Posterior cingulate gyrus (tissue), 11 donors: ENCODE results near the gene BECN2.
"Not testable (repeated sequence)": the region's sequence is repeated elsewhere in the genome, so short reads cannot be mapped to it uniquely, and the experiment has no call there.

Source experiments
- DNase-seq, 10 donors: peaks; one replicate each; pipeline versions ENCODE4 v3.0.0 to v3.0.0-alpha.2; 2020 to 2021; ENCODE audit warnings: mixed read lengths in 3 of 10
- intact Hi-C: fragments of 100-400 bp; cut with DNase I; formaldehyde crosslinking; loops from one replicate; pipeline ENCODE4 v1.15.1; 2023

Gene BECN2

DNA sequence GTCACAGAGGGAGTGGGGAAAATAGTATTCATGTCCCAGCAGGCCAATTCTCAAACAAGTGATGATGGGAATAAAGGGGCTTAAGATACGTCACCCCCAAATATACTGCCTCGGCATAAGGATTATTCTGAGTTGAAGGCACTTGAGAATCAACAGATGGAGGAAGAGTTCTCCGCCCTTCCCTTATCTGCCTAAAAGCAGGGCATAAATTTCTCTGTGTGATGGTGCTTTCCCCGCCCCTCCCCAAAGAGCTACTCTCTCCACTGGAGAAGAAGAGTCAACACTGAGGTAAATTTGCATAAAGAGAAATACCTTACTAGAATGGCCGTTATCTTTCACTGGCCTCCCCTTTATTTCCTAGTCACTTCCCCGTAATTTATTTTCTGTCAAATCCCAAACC, 18.7 kb downstream of the BECN2 start:
- intact Hi-C loops = no loop called here
- no peak for DNase-seq

DNA sequence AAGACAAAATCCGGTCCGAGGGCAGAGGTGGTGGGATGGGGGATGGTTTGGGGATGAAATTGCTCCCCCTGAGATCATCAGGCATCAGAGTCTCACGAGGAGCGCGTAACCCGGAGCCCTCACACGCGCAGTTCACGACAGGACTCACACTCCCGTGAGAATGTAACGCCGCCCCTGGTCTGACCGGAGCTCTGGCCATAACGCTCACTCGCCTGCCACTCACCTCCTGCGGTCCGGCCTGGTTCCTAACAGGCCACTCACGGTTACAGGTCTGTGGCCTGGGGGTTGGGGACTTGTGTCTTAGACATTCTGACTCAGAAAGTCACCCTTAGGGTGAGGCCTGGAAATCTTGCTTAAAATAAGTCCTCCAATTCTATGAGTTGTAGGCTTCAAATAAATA, 21.5 kb downstream of the BECN2 start:
- DNase-seq = peak in 1 of 10 donors; percentile 79
- intact Hi-C loops = no loop called here

DNA sequence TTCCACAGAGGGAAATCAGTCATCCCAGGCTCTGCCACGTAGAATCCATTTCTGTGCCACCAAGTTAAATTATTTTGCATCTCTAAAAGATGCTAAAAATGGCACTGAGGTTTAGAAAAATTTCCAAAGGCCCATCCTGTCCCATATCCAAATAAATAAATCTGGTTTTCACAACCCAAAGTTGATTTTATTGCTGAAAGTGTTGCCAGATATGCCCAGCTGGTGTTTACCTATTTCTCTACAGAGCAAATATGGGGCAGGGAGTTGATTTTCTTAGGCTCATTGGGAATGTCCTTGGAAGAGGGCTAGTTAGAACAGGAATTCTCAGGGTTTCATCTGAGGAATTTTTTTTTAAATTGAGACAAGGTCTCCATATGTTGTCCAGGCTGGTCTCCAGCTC, 22.4 kb downstream of the BECN2 start:
- DNase-seq = no peak
- intact Hi-C loops = no loop called here

DNA sequence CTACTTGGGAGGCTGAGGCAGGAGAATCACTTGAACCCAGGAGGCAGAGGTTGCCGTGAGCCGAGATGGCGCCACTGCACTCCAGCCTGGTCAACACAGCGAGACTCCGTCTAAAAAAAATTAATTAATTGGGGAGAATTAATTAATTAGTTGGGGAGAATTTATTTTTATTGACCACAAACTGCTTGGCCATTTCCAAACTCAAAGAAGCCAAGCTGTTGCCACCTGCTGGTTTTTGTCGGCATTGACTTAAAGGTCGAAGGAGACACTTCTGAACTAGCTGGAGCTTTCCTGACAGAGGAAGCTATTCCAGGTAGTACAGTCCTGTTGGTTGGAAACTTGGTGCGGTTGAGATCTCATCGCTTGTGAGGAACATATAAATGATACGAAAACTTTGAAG, 28.2 kb downstream of the BECN2 start:
- DNase-seq = peak in 2 of 10 donors; percentile 13 to 19
- intact Hi-C loops = loop anchor here (1.0 kb wide), 1 partner anchor 89 kb away; no protein-coding TSS in a partner anchor

DNA sequence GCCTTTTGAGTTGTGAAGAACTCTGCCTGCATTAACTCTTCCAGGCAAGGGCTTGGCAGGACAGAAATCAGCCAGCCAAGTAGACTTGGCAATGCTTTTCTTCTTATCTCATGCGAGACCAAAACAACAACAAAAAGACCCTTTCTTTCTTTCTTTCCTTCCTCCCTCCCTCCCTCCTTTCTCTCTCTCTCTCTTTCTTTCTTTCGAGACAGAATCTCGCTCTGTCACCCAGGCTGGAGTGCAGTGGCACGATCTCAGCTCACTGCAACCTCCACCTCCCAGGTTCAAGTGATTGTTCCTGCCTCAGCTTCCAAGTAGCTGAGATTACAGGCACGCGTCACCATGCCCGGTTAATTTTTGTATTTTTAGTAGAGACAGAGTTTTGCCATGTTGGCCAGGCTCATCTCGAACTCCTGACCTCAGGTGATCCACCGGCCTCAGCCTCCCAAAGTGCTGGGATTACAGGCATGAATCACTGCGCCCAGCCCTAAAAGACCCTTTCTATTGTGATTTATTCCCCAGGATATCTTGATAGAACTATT, 30.9 kb downstream of the BECN2 start:
- intact Hi-C loops = not testable (repeated sequence)

DNA sequence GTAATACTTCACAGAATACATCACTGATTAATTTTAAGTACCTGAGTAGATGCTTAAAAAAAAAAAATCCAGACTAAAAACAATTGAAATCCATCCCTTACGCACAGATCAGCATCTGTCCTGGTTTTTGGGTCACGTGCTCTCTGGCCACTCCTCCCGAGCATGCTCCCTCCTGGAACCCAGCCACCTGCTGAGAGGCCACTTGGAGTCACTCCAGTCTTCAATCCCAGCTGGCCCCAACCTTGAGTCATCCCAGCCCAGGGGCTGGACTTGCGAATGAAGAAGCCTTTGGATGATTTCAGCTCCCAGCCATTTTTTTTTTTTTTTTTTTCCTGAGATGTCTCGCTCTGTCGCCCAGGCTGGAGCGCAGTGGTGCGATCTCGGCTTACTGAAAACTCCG, 32.5 kb downstream of the BECN2 start:
- peak in 9 of 10 donors; percentile 24 to 93 (median 69) for DNase-seq
- intact Hi-C loops = loop anchor here (10.0 kb wide), 2 partner anchors 375 to 455 kb away; partner anchors contain the start of gene KMO

More for the DNA sequence above, 30.9 kb downstream of the BECN2 start:
- DNase-seq = not testable (repeated sequence)

DNA sequence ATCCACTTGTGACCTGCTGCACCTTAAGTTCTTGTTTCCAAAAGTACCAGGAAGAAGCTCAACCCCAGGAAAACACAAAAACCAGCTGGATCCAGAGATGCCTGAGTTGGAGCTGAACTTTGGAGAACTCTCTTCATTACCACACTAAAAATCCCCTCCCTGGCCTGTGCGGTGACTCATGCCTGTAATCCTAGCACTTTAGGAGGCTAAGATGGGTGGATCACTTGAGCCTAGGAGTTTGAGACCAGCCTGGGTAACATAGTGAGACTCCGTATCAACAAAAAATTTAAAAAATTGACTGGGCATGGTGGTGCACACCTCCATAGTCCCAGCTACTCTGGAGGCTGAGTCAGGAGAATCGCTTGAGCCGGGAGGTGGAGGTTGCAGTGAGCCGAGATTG, 35.2 kb downstream of the BECN2 start:
- DNase-seq = no peak
- intact Hi-C loops = loop anchor here (10.0 kb wide), 2 partner anchors 378 to 458 kb away; partner anchors contain the start of gene KMO

DNA sequence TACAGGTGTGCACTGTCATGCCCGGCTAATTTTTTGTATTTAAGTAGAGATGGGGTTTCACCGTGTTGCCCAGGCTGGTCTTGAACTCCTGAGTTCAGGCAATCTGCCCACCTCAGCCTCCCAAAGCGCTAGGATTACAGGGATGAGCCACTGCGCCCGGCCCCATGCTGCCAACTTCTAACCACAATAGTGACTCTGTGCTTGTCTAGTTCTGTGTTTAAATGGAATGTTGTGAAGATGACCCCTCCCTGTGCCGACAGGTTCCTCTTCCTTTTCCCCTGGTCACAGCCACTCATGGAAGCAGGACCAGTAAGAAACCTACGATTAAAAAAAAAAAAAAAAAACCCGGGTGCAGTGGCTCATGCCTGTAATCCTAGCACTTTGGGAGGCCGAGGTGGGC, 36.6 kb downstream of the BECN2 start:
- intact Hi-C loops = loop anchor here (10.0 kb wide), 2 partner anchors 379 to 459 kb away; partner anchors contain the start of gene KMO
- DNase-seq = no peak

DNA sequence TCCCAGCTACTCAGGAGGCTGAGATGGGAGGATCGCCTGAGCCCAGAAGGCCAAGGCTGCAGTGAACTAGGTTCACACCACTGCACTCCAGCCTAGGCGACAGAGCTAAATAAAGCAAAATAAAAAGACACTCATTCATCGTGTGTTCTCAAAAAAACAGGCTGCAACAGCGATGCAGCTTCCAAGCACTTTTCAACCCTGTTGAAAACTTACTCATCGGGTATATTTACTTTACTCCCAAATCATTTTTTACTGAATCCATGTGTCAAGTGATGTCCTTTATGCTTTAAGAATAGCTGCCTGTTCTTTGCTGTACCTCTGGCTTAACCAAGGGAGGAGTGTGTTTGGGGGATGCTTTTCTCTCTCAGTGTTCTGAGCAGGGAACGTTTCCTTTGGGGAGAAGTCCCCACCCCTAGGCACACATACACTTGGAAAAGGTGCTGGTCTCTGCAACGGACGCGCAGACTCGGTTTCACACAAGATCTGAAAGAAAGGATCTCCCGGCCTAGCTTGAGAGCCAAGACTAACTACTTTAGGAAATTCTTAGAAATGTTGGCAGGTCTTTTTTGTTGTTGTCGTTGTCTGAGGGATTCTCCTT, 39.9 kb downstream of the BECN2 start:
- no peak for DNase-seq
- intact Hi-C loops = loop anchor here (10.0 kb wide), 2 partner anchors 383 to 463 kb away; partner anchors contain the start of gene KMO

DNA sequence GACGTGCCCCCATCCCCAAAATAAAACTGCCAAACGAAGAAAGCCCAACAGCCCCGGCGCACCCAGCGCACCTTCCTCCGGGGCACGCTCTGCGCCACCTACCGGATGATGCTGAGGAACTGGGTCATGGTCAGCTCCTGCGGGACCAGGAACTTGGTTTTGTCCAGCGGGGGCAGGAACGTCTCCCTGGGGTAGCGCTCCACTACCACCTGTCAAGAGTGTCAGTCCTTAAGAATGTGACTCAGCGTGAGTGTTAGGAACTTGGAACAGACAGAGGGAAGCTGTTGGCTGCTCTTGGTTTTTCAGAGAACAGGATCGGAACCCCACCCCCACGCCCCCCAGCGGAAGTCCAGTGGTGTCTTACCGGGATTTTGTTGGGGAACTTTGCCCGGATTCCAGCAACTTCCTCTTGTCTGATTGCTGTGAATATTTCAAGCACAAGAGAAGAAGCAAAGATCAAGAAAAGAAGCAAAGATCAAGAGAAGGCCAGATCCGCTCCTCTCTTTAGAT, 40.9 kb downstream of the BECN2 start:
- intact Hi-C loops = loop anchor here (2.0 to 10.0 kb wide), 3 partner anchors 102 to 464 kb away; partner anchors contain the start of gene KMO
- peak in 9 of 10 donors; percentile 31 to 86 (median 52) for DNase-seq

DNA sequence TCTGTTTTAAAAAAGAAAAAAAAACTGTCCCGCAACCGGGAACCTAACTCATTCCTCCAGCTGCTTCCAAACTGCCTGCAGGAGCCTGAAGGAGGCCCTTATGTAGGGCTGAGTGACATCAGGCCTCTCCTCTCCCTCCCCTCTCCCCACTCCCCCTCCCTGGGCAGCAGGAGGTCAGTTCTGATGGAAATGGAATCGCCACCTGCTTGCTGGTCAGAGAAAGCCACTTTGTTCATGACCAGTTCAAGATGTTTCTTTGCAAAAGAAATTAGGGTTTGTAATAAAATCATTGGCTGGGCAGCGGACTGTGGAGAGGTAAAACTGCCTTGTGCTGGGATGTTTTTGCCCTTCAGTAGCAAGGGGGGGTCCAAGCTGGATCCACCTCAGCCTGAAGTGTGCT, 41.5 kb downstream of the BECN2 start, which contains the start of gene MAP1LC3C:
Gene MAP1LC3C, minus strand, starts transcription at position 73 of the 400 bp plus-strand sequence. CDS start 90 bp downstream, outside the sequence.
- intact Hi-C loops = loop anchor here (2.0 to 10.0 kb wide), 3 partner anchors 102 to 464 kb away; partner anchors contain the start of gene KMO
- no peak for DNase-seq

DNA sequence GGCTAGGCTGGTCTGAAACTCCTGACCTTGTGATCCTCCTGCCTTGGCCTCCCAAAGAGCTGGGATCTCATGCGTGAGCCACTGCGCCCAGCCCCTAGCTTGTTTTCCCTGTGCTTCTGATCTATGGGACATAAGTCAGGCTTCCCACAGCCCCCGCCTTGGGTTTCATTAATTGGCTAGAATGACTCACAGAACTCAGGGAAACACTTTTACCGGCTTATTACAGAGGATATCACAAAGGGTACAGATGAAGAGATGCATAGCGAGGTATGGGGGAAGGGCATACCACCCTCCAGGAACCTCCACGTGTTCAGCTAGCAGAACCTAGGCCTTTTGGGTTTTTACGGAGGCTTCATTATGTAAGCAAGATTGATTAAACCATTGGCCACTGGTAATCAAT, 42.9 kb downstream of the BECN2 start:
- intact Hi-C loops = no loop called here
- no peak for DNase-seq

DNA sequence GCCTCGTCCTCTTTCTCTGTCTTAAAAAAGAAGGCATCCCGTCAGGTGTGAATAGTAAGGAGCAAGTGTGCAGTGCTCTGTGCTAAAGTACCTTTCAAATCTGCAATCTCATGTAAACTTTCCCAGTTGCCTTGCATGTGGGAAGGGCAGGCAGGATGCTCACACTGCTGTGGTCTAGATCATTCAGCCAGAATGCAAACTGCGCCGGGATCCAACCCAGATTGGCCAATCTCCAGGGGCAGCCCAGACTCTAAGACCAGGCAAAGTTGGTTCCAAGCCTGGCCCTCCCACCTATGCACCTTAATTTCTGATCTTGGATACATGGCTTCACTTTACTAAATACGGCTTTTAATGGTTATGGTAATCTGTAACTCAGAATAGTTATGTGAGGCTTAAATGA, 44.5 kb downstream of the BECN2 start:
- peak in 1 of 10 donors; percentile 45 for DNase-seq
- intact Hi-C loops = no loop called here

DNA sequence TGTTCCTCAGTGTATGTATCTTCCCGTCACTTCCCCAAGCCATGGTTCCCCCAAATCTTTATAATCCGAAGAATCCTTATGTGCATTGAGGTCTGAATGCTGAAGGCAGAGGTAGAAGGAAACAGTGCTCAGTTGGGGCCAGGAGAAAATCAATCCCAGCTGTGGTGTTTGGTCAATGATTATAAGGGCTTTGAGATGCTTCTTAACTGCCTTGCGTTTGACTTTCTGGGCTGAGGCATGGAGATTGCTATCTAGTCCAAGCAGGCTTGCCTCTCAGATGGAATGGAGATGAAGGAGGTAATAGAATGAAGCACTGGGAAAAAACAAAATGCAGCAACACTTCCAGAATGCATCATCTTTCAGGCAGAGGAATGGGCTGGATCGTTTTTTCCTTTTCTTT, 44.9 kb downstream of the BECN2 start:
- no peak for DNase-seq
- intact Hi-C loops = no loop called here

DNA sequence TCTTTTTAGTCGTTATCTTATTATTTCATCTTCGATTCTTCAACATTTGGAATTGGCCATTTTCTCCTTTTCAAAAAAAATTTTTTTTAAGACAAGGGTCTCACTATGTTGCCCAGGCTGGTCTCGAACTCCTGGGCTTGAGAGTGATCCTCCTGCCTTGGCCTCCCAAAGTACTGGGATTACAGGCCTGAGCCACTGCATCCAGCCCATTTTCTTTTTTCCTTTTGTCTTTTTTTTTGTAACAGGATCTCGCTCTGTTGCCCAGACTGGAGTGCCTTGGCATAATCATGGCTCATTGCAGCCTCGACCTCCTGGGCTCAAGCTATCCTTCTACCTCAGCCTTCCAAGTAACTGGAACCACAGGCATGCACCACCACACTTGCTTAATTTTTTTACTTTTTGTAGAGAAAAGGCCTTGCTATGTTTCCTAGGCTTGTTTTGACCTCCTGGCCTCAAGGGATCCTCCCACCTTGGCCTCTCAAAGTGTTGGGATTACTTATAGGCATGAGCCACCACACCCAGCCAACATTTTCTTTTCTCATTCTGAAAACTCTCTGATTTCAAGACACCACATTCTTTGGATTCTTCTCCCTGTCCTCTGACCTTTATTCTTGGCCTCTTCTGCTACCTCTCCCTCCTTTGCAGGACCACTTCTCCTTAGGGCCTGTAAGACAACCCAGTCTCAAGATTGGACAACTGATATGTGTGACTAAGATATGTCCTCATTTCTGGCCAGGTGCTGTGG, 47.4 kb downstream of the BECN2 start:
- intact Hi-C loops = no loop called here
- no peak for DNase-seq

DNA sequence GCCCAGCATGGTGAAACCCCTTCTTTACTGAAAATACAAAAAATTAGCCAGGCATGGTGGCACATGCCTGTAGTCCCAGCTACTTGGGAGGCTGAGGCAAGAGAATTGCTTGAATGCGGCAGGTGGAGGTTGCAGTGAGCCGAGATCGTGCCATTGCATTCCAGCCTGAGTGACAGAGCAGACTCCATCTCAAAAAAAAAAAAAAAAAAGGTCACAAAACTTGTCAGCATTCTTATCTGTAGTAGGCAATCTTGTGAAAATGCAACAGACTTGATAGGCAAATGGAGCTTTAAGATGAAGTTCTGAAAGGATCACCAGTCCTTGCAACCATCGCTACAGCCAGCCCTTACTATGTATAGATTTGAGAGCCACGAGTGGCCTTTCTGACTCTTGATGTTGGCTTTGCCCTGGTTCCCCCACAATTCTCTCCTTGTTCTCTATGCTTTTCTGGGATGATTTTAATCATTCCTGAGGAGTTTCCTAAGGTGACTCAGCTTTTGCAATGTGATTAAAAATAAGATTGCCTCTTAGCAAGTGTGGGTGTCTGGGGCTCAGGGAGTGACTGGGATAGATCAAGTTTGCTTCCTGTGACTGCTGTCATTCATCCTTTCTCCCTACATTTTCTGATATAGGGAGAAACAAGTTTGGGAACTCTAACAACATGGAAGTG, 48.4 kb downstream of the BECN2 start:
- intact Hi-C loops = no loop called here
- DNase-seq = peak in 1 of 10 donors; percentile 6

DNA sequence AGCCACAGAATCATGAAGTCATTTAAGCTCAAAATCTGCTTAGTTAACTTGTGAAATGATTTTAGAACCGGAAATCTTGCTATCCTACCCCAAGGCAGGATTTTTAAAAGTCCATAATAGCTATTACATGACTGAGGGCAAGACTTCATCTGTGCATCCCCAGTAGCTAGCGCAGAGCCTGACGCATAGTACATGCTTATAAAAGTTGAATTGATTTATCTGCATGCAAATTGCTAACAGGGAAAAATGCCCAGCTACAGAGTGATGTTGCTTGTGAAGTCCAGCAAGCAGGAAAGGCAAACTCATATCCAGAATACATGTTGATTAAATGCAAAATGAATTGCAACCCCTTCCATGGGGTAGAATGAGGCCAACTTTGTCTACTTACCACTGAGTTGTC, 49.4 kb downstream of the BECN2 start:
- intact Hi-C loops = no loop called here
- DNase-seq = no peak
